HL-60/S4 treated with retinoic acid at 250 ng/mL for 4 days and 3 days (cell line): Measurements from ENCODE around the gene C6orf62.
"Not testable (repeated sequence)": the region's sequence is repeated elsewhere in the genome, so short reads cannot be mapped to it uniquely, and the experiment has no call there.

ENCODE experiments used
- in situ Hi-C: fragments of 300-500 bp; cut with MboI; formaldehyde crosslinking; loops from 2 replicates; pipeline ENCODE4 v1.7.0; 2022; ENCODE audit warnings: low sequenced_read_pairs

Gene C6orf62

DNA sequence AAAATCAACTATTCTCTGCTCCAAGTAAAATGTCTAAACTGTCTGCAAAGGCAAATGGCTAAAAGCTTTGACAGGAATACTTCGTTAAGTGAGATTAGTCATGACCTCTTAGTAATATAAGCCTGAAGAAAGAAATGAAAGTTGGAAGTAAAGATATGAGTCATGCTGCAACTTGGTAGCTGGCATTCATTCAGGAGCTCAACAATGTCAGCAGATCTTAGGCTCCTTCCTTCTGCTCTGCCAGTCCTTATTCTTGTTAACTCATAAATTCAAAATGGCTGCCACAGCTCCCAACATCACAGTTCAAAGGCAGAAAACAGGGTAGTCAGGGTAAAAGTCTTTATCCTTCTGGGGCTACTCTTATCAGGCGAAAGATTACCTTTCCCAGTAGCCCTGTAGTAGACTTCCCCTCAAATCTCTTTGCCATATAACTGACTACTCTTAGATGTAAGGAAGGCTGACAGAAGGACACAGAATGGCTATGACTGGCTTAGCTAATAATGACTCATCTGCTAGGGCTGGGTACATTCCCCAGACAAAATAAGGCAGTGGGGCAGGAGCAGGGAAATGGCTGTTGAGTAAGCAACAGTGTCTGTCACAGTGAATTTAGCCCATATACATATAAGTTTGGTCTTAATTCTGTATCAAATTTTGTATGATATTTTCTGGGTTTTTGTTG, 24.4 kb upstream of the C6orf62 start:
- in situ Hi-C loops, result no loop called here

DNA sequence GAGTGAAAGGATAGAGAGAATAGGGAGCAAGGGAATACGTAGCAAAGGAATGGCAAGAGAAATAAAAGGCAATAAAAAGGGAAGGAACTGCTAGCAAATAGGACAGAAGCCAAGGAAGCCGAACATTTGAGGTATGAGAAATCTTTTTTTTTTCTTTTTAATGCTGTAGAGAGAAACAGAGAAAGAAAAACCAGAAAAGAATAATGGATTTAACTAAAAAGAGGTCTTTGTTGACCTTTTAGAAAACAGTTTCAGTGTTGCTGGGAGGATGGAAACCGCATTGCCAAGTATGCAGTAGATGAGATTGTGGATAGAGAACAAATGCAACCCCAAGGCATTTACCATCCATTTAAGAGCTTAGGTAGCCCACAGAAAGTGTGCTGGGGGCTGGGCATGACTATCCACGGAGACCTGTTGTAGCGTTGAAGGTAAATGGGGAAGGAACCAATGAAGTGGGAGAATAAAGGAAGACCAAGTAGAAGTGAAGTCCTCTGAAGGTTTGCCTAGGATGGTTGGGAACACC, 23.3 kb upstream of the C6orf62 start:
- in situ Hi-C loops, result no loop called here

- in situ Hi-C loops, result no loop called here
Measured at GRCh38 chr6:24740861-24741260, 21.9 kb upstream of the C6orf62 start.

DNA sequence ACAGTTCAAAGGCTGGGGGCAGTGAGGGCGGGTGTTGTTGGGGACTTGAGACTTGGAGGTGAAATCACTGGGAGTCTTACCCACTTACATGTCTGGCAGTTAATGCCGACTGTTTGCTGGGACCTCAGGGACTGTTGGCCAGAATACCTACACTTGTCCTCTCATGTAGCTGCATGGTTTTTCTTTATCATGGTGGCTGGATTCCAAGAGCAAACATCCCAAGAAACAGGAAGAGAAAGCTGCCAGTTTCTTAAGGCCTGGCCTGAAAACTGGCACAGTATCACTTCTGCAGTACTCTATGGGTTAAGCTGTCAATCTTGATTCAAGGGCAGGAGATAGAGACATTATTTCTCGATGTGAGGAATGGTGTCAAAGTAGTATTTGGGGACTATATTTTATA, 19.8 kb upstream of the C6orf62 start:
- in situ Hi-C loops, result no loop called here

GRCh38 chr6:24734710-24735109, 15.8 kb upstream of the C6orf62 start:
- in situ Hi-C loops, result not testable (repeated sequence)

DNA sequence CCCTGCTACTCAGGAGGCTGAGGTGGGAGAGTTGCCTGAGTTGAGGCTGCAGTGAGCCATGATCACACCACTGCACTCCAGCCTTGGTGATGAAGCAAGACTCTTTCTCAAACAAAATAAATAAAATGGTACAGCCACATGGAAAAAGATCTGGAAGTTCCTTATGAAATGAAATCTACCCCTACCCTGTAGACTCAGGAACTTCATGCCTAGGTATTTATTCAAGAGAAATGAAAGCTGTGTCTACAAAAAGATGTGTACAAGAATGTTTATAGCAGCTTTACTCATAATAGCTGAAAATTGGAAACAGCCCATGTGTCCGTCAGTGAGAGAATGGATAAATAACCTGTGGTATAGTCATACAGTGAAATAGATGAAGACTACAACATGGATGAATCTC, 15.2 kb upstream of the C6orf62 start:
- in situ Hi-C loops, result no loop called here

DNA sequence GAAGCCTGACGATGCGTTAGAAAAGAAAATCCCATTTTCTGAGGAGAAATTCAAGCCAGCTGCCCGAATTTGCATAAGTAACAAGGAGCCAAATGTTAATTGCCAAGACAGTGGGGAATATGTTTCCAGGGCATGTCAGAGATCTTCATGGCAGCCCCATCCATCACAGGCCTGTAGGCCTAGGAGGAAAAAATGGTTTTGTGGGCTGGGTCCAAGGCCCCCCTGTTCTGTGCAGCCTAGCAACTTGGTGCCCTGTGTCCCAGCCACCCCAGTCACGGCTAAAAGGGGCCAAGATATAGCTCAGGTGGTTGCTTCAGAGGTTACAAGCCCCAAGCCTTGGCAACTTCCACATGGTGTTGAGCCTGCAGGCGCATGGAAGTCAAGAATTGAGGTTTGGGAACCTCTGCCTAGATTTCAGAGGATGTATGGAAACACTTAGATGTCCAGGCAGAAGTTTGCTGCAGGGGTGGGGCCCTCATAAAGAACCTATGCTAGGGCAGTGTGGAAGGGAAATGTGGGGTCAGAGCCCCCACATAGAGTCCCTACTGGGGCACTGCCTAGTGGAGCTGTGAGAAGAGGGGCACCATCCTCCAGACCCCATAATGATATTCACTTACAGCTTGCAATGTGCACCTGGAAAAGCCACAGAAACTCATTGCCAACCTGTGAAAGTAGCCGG, 12.6 kb upstream of the C6orf62 start:
- in situ Hi-C loops, result not testable (repeated sequence)

GRCh38 chr6:24730653-24731052, 11.7 kb upstream of the C6orf62 start:
- in situ Hi-C loops, result not testable (repeated sequence)

GRCh38 chr6:24723270-24723669, 4.3 kb upstream of the C6orf62 start:
- in situ Hi-C loops, result no loop called here

- in situ Hi-C loops, result no loop called here
Measured at GRCh38 chr6:24721461-24722215, 2.7 kb upstream of the C6orf62 start.

- in situ Hi-C loops, result no loop called here
Measured at GRCh38 chr6:24720604-24721460, 1.9 kb upstream of the C6orf62 start.

DNA sequence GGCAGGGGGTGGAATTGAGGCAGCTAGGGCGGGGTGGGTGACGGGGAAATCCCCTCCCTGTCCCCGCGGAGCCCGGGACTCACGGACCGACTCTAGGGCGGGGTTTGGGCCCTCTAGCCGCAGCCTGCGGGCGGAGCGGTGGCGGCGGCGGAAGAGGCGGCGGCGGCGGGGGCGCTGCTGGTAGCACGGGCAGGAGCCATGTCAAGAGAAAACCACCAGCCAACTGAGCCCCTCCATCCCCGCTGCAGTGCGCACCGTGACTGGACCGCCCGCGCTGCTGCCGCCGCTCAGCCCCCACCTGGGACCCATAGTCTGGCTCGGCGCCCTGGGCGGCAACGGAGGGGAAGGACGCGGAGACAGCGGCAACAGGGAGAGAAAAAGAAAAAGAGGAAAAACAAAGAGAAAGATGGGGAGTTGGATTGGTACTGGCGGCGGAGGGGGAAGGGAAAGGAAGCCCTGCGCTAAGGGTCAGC, 1.2 kb upstream of the C6orf62 start:
- in situ Hi-C loops, result no loop called here

DNA sequence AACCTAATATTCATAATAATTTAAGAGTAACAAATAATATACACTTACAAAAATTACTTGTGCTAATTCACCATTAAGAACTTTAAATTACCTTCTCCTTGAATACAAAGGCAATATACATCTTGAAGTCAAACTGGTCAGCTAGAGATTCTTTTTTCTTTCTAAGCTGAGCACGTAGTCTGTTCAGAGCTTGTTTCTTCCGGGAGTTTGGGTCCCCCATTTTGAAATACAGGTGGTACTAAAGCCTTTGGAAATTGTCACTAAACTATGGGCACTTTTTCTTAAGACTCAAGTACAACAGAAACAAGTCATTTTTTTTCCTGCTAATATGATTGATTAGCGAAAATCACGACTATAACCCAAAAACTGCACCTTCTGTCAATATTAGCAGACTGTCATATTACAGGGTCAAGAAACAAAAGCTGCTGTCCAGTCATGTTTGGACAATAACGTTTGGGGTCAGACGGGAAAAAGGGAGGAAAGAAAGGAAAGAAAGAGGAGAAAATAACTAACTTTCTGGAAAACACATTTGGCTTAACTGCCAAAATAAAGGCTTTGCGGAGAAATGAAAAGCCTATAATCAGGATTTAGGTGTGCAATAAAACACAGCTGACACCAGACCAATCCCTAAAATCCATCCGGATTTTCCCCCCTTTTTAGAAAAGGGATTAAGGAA, 367 bp downstream of the C6orf62 start:
- in situ Hi-C loops, result no loop called here

DNA sequence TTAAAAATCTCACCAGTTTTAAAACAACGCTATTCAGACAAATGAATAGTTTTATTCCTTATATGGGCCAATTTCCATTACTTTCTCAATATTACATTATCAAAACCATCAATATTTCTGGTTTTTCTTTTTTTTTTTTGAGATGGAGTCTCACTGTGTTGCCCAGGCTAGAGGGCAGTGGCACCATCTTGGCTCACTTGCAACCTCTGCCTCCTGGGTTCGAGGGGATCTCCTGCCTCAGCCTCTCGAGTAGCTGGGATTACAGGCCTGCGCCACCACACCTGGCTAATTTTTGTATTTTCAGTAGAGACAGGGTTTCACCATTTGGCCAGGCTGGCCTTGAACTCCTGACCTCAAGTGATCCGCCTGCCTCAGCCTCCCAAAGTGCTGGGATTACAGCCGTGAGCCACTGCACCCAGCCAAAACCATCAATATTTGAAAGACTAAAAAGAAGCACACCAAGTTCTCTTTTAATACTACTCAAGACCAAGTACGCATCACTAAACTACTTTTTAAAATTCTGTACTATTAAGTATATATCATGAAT, 2.3 kb downstream of the C6orf62 start:
- in situ Hi-C loops, result not testable (repeated sequence)

DNA sequence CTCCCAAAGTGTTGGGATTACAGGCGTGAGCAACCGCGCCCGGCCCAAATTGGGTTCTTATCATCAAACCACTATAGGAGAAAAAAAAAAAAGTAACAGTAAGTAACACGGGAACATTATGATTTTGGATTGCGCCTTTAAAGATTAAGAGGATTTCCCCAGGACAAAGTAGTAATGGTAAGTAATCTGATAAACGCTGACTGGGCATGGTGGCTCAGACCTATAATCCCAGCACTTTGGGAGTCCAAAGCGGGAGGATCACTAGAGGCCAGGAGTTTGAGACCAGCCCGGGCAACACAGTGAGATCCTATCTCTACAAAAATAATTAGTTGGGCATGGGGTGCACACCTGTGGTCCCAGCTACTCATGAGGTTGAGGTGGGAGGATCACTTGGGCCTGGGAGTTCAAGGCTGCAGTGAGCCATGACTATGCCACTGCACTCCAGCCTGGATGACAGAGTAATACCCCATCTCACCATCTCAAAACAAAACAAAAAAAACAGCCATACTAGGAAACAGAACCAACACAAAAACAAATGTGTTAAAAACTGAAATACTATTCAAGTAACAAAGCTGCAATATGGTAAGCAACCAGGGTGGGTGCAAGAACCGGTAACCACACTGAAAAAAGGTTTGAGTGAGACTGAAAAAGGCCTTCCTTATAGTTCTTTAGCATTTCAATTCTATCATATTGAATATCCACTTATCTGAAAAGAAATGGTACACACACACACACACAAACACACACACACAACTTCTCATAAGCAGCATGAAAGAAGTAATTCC, 8.2 kb downstream of the C6orf62 start:
- in situ Hi-C loops, result no loop called here

DNA sequence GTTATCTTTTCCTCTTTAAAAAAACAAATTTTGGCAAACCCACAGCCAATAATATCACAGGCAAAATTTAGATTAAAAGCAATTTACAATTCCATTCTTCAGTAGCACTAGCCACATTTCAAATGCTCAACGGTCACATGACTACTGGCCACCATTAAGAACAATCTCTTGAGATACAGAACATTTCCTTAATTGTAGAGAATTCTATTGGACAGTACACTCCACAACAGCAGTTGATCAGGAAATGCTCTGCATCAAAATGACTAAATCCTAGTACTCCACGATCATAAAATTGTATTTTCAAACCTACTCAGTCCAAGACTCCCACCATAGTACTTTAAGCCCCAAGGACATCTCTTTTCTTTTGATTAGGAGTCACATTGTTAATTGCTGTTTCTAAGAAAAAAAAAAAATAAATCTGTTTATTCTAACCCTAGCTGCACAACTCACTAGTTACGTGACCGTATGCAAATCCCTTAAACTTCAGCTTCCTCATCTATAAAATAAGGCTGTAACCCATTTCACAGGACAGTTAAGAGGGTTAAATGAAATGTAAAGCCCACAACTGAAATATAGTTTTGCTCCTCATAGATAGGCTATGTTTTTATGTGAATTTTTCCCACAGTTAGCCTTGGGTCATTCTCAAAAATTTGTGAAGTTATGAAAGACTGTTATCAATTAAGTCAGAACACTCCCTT, 9.8 kb downstream of the C6orf62 start:
- in situ Hi-C loops, result no loop called here

GRCh38 chr6:24708612-24709011, 10.3 kb downstream of the C6orf62 start:
- in situ Hi-C loops, result no loop called here

GRCh38 chr6:24704468-24704867, 14.5 kb downstream of the C6orf62 start:
- in situ Hi-C loops, result no loop called here
